Femur (tissue), 1 donor: ENCODE results near the gene HPCAL1.

Experiments used
- DNase-seq: peaks from one replicate; pipeline ENCODE4 v3.0.0-alpha.2; 2017

Gene HPCAL1

DNA sequence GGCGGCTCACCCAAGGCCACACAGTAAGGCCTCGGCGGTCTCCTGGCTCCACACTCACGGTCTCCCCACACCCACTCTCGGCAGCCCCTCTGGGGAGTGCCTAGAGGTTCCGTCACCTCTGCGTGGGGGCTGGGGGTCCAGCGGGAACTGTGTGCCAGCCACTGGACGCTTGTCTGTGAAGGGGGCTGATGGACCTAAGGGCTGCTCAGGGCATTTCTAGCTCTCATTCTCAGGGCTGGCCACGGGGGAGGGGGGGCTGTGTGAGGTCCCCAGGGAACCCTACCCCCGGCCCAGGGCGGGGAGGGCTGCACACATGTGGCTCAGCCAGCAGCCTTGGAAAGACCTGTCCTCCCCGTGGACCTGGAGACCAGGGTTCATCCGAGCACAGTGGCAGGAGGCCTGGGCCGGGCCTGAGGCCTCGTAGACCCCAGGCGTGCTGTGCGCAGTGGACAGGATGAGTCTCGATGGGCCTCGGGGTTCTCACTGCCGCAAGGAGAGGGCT, 172.6 kb downstream of the HPCAL1 start:
- DNase-seq, result no peak

DNA sequence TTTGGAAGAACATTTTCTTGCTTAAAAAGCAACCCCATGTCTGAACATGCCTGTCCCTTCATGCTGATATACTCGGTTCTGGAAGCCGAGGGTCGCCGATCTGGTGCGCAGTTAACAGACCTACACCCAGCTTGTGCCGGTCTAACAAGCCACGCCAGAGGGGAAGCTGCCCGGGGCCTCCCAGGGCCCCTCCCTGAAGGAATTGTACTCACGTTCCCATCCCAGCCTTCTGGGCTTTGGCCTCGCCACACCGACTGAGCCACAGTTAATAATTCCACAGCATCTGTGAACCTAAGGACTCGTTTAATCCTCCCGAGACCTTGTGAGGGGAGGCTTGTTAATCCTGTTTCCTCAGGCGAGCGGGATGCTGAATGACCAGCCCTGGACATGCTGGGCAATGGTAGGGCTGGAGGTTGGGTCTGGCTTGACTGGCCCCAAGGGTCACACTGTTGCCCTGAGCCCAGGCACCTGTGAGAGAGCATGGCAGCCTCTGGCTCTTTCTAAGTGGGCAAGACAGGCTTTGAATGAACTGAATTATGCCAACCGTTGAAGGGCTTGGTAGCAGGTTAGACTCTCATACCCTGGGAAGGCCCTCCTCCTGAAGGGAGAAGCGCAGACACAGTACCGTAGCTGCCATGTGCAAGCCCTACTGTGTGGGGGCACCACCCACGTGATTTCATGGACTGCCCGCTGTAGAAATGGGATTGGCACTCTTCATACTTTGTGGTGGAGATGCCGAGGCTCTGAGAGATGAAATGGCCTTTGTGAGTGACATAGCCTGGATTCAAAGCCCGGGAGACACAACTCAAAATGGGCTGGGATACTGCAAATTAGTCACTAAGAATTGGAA, 173.3 kb downstream of the HPCAL1 start:
- no peak for DNase-seq

DNA sequence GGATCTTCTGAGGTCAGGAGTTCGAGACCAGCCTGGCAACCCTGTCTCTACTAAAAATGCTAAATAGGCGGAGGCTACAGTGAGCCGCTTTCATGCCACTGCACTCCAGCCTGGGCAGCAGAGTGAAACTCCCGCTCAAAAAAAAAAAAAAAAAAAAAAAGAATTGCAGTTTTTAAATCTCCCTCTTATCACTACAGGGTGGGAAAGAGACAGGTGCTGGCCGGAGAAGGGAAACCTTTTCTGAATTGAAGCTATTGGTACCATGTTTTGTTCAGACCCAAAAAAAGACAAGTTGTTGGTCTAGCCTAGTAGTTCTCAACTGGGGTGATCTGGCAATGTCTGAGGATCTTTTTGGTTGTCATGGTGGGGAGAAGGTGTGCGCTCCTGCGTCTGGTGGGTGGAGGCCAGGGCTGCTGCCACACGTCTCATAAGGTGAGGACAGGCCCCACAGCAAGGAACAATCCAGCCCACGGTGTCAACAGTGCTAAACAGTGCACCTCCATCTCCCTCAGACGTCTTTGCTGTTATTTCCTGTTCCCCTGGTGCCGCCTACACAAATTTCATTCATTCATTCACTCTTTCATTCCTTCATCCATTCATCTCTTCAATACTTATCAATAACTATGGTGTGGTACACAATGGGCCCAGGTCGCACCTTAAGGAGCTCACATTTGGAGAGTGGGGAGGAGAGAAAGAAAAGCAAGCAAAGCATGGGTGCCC, 174.2 kb downstream of the HPCAL1 start:
- no peak for DNase-seq
